Measurements from ENCODE around the gene TYSND1. TPM values are rescaled to one million over a fixed set of nuclear protein-coding genes. Genes with fewer than 3 reads are reported as not detected.

The TYSND1 gene
- total and polyA plus RNA-seq, 2 of the 13 experiments (the other 11 are each of a cell fraction or from before 2014, with no cell fraction given), result 3.3 to 8.9 TPM

- TF ChIP-seq MTA1 (CRISPR knock-in tag; IDR thresholded peaks at IDR 0.05; ENCODE audit: borderline replicate concordance) (peak; percentile 58; the same call in 1 of the 2 replicates), MLXIP (CRISPR knock-in tag; IDR thresholded peaks at IDR 0.05; ENCODE audit: borderline replicate concordance) (no peak), ELF3 (CRISPR knock-in tag; IDR thresholded peaks at IDR 0.05) (peak; percentile 91; the same call in 1 of the 2 replicates), TARDBP (CRISPR knock-in tag; IDR thresholded peaks at IDR 0.05) (no peak; the same call in 1 of the 2 replicates), KLF12 (CRISPR knock-in tag; IDR thresholded peaks at IDR 0.05; ENCODE audit: borderline replicate concordance) (no peak), ZBTB40 (IDR thresholded peaks at IDR 0.05) (peak; percentile 27; the same call in 1 of the 2 replicates), ZBTB40 (CRISPR knock-in tag; IDR thresholded peaks at IDR 0.05) (peak; percentile 45; the same call in 1 of the 2 replicates), ETV5 (CRISPR knock-in tag; IDR thresholded peaks at IDR 0.05; ENCODE audit: borderline replicate concordance) (peak; percentile 96), RBM22 (optimal IDR thresholded peaks at IDR 0.05; ENCODE audit: low read length) (no peak)
These were observed 27.7 kb upstream of the TYSND1 start (continued) for GRCh38 chr10:70174058-70174741.

Data from HepG2 (cell line).